Coronary artery (tissue), 2 donors: ENCODE results near the gene KCNB1.

Source experiments
- DNase-seq: peaks from one replicate; pipeline ENCODE4 v3.0.0-alpha.2; 2017; ENCODE audit warnings: low spot score
- H3K27ac ChIP-seq, 2 donors: fragments of 200-600 bp; sonication (generic); one replicate each; pipeline ENCODE4 v1.5.1; 2016 to 2019
- H3K4me3 ChIP-seq: fragments of 200-600 bp; sonication (generic); 2 replicates; pipeline ENCODE4 v1.5.1; 2016; ENCODE audit warnings: mild to moderate bottlenecking, moderate library complexity
- TF ChIP-seq, protein P1 (sequence below): fragments of 200-600 bp; sonication (generic); IDR thresholded peaks from one replicate; pipeline ENCODE4 v1.5.1; 2019; ENCODE audit warnings: antibody characterized with exemption

Gene KCNB1

DNA sequence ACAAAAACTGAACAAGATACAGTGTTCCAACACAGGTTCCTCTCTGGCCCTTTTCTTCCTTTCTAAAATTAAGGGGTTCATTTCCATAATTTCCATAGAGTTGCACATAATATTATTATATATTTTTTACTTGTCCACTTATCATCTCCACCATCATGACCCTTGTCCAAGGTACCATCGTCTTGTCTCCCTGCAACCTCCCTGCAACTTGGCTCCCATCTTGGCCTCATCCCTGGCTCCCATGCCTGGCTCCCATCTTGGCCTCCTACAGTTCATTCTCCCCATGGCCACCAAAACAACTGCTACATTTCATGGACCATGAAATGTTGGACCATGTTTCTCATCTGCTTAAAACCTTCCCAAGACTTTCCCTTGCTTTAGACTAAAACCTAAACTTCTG is 3.1 kb upstream of the KCNB1 start:
- TF ChIP-seq, protein P1, sequence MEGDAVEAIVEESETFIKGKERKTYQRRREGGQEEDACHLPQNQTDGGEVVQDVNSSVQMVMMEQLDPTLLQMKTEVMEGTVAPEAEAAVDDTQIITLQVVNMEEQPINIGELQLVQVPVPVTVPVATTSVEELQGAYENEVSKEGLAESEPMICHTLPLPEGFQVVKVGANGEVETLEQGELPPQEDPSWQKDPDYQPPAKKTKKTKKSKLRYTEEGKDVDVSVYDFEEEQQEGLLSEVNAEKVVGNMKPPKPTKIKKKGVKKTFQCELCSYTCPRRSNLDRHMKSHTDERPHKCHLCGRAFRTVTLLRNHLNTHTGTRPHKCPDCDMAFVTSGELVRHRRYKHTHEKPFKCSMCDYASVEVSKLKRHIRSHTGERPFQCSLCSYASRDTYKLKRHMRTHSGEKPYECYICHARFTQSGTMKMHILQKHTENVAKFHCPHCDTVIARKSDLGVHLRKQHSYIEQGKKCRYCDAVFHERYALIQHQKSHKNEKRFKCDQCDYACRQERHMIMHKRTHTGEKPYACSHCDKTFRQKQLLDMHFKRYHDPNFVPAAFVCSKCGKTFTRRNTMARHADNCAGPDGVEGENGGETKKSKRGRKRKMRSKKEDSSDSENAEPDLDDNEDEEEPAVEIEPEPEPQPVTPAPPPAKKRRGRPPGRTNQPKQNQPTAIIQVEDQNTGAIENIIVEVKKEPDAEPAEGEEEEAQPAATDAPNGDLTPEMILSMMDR, result no peak
- DNase-seq, result no peak
- Histone ChIP-seq H3K27ac (no peak overlapping the region), H3K4me3 (no peak overlapping the region)

DNA sequence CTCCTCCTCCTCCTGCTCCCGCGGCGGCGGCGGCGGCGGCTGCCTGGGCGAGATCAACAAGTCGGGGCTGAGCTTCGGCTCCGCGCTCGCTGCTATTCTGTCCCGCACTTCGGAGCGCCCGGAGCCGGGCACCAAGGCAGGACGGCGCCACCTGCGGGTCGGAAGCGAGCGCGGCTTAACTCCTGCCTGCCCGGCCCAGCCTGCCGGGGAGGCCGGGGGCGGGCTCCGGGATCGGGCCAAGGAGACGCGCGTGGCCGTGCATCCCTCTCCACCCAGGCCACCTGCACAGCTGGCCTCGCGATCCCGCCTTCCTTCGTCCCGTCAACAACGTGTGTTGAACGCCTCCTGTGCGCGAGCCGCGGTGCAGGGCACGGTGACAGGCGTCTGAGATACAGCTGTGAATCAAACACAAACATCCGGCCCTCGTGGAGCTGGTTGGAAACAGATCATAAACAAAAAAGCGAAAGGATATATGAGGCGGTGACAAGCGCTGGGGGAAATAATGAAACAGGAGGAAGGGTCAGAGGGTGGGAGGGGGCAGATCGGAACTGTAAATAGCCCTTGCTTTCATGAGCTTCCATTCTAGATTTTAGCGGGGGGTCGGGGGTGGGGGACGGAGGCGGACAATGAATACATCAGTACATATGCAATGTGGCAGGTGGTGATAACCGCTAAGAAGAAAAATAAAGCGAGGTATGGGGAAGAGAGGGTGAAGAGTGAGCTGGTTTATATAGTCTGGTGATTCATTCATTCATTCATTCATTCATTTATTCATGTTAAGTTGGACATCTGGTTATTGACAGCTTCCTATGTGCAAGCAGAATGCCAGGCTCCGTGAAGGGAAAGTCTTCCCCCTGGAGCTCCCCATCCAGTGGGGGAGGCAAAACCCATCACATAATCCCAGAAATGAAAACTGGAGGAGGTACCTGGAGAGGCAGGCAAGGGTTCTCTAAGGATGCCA is 2.0 kb upstream of the KCNB1 start:
- TF ChIP-seq, protein P1, result peak; percentile 75
- DNase-seq, result peak; percentile 79
- peak overlapping the region; percentile 71 for H3K4me3 ChIP-seq
- H3K27ac ChIP-seq, result peak overlapping the region in 1 of 2 donors; percentile 5

DNA sequence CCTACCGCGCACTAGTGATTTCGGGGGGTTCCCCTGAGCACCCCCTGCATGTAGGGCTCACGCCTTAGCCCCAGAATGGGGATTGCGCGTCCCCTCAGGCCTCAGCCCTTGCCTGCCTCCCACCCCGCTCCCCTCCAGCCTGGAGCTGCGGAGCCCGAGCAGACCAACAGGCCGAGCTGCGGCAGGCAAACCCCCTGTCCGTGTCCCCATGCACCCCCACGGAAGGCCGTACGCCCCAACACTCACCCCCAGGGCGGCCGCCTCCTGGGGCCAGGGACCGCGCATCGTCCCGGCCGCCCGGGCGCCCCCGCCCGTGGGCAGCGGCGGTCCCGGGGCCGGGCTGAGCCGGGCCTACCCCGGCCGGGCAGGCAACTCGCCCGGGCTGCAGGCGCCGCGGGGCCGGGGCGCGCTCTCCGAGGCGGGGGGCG is 1.2 kb upstream of the KCNB1 start:
- no peak for DNase-seq
- TF ChIP-seq, protein P1, result no peak

DNA sequence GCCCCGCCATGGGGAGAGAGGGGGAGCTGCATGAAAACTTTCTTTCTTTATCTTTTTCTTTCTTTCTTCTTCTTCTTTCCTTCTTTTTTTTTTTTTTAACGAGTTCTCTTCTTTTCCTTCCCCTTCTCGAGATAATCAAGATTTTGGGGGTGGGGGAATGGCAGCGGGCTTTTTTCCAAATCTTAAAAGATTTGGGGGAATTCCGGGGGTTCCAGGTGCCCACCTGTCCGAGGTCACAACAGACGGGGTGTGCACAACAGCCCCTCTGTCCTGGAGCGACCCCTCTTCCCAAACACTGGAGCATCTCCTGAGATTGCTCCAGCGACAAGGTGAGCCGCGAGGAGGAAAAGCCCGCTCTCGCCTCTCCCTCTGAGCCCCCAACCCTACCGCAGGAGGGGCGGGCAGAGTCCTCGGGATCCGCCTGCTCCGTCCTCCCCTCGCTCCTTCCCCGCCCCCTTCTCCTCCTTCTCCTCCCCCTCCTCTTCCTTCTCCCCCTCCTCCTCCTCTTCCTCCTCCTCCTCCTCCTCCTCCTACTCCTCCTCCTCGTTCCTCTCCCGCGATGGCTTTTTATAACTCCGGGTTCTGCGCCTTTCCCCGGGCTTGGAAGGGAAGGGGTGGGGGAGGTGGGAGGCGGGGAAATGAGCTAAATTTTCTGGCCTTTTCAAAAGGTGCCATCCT is 689 bp upstream of the KCNB1 start:
- no peak for DNase-seq
- TF ChIP-seq, protein P1, result no peak
- no peak overlapping the region for H3K27ac ChIP-seq
- peak overlapping the region; percentile 71 for H3K4me3 ChIP-seq

More for the DNA sequence above, 1.2 kb upstream of the KCNB1 start:
- peak overlapping the region; percentile 71 for H3K4me3 ChIP-seq
- H3K27ac ChIP-seq, result peak overlapping the region in 1 of 2 donors; percentile 5

DNA sequence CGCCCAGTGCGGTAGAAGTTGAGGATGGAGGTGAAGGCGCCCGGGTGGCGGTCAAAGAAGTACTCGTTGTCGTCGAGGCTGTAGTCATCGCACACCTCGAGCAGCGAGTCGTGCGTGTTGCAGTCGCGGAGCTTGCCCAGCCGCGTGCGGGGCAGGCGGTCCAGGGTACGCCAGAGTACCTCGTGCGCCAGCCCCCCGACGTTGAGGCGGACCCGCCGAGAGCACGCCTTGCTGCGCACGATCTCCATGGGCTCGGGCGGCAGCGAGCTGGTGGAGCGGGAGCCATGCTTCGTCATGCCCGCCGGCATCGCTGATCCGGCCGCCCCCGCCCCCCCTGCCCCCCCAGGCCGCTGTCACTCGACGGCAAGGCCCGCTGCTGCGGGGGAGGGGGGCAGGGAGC is 295 bp downstream of the KCNB1 start:
- H3K4me3 ChIP-seq, result peak overlapping the region; percentile 54
- H3K27ac ChIP-seq, result no peak overlapping the region
- no peak for DNase-seq
- TF ChIP-seq, protein P1, result no peak

DNA sequence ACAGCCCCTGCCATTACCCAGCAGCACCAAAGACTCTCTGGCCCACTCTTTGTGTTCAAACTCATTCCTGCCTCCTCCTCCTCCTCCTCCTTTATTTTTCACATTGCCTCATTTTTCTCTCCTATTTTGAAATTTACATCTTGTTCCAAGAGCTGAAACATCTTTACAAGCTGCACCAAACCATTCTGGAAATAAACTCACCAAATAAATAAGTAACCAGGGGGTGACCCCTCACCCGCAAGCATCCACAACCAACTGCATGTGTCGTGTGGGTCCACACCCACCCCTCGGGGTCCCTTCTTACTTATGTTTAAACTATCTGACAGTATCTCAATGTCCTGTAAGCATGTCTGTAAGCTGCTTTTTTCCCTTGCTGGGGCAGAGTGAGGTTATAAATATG is 1.4 kb downstream of the KCNB1 start:
- no peak overlapping the region for H3K27ac ChIP-seq
- TF ChIP-seq, protein P1, result no peak
- H3K4me3 ChIP-seq, result no peak overlapping the region
- no peak for DNase-seq
